ENCODE results near the gene CUL7. TPM values are rescaled to one million over a fixed set of nuclear protein-coding genes. Genes with fewer than 3 reads are reported as not detected.
"Not testable (repeated sequence)": the region's sequence is repeated elsewhere in the genome, so short reads cannot be mapped to it uniquely, and the experiment has no call there.

CUL7 gene
- total RNA-seq, 1 donor from 2014 or later, result 20.3 TPM

GRCh38 chr6:43013843-43014433, 39.7 kb downstream of the CUL7 start, which contains the start of the genes KLHDC3 and MEA1:
Gene KLHDC3 (plus strand): TSS chr6:43014249. CDS start chr6:43017193, 2,944 bp downstream.
Gene MEA1 (minus strand): TSS chr6:43013946. CDS start chr6:43013813, 133 bp downstream.
- peak; percentile 100 for DNase-seq

GRCh38 chr6:43013097-43013842, 40.4 kb downstream of the CUL7 start:
- no peak for DNase-seq

DNA sequence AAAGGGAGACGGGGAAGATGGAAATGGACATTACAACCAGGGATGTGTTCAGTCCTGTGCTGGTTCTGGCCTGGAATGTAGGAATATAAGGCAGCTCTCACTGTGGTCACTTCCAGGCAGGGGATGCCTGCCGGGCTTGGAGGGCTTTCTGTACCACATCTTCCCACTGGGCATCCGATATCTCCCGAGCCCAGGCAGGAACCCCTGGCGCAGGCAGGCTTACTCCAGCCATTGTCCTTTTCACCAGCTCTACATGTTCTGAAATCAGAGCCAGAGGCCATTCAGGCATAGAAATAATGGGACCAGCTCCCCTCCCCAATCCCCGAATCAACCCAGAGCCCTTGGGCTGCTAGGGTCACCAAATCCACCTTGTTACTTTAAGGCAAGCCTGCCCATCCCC, 41.3 kb downstream of the CUL7 start:
- DNase-seq, result no peak

DNA sequence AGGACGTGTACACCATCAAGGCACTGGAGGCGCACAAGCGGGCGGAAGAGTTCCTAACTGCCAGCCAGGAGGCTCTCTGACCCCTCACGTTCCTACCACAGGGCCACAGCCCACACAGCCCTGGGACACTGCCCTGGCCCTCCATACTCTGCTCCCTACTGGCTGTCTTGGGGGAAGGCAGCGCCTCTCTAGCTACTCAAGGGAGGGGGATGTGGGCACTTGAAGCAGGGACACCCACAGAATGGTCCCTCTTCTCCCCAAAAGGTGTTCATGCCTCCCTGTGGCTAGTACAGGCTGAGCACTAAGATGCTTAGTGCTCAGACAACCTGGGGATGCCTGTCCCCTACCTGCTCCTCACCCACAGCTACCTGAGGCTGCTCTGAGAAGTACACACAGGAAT, 42.4 kb downstream of the CUL7 start:
- DNase-seq, result no peak

GRCh38 chr6:43009124-43009523, 44.5 kb downstream of the CUL7 start:
- DNase-seq, result peak; percentile 20

DNA sequence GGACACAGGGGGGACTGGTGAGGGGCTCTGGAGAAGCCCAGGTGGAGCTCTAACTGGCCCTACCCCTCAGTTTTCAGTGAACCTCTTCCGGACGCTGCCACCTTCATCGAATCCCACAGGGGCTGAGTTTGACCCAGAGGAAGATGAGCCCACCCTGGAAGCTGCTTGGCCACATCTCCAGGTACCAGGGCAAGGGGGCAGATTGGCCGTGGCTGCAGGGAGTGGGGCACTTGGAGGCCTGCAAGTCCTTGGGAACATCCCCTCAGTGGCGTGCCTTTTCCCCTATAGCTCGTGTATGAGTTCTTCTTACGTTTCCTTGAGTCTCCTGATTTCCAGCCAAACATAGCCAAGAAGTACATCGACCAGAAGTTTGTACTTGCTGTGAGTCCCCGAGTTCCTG, 46.5 kb downstream of the CUL7 start:
- no peak for DNase-seq

DNA sequence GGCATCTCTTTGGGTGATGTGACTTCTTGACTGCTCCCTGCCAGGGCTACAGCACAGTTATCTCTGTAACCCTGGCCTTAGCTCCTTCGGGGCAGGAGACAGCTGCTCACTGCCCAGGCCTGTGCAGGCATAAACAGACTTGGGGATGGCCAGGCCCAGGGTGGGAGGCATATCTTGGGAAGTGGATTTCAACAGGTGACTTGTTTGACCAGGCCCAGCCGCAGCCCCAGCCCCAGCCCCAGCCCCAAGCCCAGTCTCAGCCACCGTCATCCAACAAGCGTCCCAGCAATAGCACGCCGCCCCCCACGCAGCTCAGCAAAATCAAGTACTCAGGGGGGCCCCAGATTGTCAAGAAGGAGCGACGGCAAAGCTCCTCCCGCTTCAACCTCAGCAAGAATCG, 47.4 kb downstream of the CUL7 start:
- no peak for DNase-seq

DNA sequence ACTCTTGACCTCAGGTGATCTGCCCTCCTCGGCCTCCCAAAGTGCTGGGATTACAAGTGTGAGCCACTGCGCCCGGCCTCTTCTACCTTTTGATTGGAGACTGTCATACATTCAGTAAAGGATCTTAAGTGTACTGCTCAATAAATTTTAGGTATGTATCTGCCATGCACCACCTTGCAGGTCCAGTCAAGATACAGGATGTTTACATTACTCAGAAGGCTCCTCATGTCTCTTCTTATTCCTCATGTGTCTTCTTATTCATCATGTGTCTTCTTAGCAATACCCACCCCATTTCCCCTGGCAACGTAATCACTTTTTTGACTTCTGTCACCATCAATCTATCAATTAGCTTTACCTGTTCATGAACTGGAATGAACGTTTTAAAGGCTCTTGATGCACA, 47.8 kb downstream of the CUL7 start:
- DNase-seq, result no peak

GRCh38 chr6:43001843-43002242, 51.8 kb downstream of the CUL7 start:
- DNase-seq, result no peak

DNA sequence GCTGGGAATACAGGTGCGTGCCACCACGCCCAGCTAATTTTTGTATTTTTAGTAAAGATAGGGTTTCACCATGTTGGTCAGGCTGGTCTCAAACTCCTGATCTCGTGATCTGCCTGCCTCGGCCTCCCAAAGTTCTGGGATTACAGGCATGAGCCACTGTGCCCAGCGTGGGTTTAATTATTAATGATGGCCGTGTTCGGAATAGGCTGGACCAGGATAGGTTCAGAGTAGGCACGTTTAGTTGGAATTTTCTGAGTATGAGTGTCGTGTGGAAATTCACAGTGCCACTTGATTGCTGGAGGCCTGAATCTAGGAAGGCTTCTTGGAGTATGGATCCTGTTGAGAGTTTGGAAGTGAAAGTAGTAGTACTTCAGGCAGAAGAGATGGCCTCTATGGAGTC, 55.4 kb downstream of the CUL7 start:
- not testable (repeated sequence) for DNase-seq

GRCh38 chr6:42996513-42996912, 57.1 kb downstream of the CUL7 start:
- no peak for DNase-seq

DNA sequence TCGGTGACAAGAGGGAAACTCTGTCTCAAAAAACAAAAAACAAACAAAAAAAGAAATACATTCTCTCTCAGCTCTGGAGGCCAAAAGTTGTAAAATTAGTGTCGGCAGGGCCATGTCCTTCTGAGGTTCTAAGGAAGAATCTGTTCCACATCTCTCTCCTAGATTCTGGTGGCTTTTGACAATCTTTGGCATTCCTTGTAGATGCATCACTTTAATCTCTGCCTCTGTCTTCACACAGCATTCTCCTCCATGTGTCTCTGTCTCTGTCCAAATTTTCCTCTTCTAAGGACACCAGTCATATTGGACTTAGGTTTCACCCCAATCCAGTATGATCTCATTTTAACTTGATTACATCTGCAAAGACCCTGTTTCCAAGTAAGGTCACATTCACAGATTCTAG, 60.2 kb downstream of the CUL7 start:
- DNase-seq, result no peak

DNA sequence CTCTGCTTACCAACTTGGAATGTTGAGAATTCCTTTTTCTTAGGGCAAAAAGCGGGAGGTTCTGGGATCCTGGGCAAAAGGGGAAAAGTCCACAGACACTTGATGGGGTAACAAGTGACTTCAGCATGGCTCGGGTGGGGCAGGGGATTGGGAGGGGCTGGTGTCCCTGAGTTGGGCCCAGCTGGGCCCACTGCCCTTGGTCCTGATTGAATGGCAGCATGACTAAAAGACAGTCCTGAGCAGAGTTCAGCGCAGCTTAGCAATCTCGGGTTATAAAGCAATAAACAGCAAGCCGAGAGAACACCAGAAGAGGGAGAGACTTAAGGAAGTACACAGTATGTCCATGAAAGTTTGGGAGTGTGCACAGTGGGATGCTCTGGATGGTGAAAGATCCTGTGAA, 63.7 kb downstream of the CUL7 start:
- no peak for DNase-seq

DNA sequence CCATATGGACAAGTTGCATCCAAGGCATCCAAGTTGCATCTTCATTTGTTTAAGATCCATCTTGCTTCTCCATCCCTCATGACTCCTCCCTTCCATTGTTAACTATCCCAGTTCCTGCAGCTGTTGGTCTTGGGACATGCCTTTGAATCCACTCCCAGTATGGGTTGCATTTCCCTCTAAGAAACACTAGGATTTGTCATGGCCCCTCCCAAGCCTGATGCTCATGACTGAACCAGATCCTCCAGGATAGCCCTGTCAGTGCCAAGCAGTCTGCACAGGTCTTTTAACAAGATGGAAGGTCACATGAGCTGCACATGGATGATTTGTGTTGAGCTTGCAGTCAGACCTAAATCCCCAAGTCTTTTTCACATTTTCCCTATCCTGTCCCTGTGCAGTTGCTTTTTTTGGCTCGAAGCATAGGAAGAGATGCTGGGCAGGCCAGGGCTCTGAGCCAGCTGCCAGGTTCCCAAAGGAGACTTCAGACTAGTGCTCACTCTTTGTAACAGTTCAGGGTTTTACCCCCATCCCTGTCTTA, 65.1 kb downstream of the CUL7 start:
- no peak for DNase-seq

Other genes starting within 250 kb of the CUL7 start
- 88.3 TPM for gene RPL7L1, start 174.2 kb downstream of the CUL7 start, total RNA-seq
- gene PTCRA, start 137.8 kb downstream of the CUL7 start, total RNA-seq, result not detected
- gene CNPY3, start 124.4 kb downstream of the CUL7 start, total RNA-seq, result 18.1 TPM
- 0.20 TPM for gene GNMT, start 93.1 kb downstream of the CUL7 start, total RNA-seq
- 13.1 TPM for gene PEX6, start 74.7 kb downstream of the CUL7 start, total RNA-seq
- 23.8 TPM for gene PPP2R5D, start 69.3 kb downstream of the CUL7 start, total RNA-seq
- 28.9 TPM for gene MEA1, start 39.9 kb downstream of the CUL7 start, total RNA-seq
- gene KLHDC3, start 39.6 kb downstream of the CUL7 start, total RNA-seq, result 82.3 TPM
- gene RRP36, start 32.2 kb downstream of the CUL7 start, total RNA-seq, result 36.2 TPM
- gene MRPL2, start 5.6 kb upstream of the CUL7 start, total RNA-seq, result 17.3 TPM
- gene KLC4, start 5.8 kb upstream of the CUL7 start, total RNA-seq, result 15.6 TPM
- gene PTK7, start 22.5 kb upstream of the CUL7 start, total RNA-seq, result 121 TPM
- 12.5 TPM for gene SRF, start 117.4 kb upstream of the CUL7 start, total RNA-seq
- gene CUL9, start 128.3 kb upstream of the CUL7 start, total RNA-seq, result 18.8 TPM
- 26.3 TPM for gene DNPH1, start 175.6 kb upstream of the CUL7 start, total RNA-seq
- 0.10 TPM for gene TTBK1, start 189.6 kb upstream of the CUL7 start, total RNA-seq
- gene SLC22A7, start 244.4 kb upstream of the CUL7 start, total RNA-seq, result not detected

Data from skin of body (tissue), 2 donors.